Measurements from ENCODE around the gene LRP11.

DNA sequence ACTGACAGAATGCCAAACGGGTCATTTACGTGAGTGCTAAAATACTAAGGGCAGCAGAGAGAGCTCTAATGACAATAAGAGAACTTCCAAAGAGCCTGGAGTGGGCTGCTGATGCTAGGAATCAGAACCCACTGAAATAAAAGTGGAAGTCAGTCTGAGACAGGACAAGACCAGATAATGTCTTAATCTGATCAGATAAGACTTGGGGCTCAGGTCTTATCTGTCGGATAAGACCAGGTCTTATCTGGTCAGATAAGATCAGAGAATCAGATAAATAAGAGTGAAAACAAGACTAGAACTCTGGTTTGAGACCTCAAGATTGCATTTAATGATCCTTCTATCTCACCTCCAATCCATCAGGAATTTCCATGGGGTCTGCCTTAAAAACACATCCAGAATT is 18.6 kb downstream of the LRP11 start:
- TF ChIP-seq EZH2phosphoT487 (IDR thresholded peaks at IDR 0.05; ENCODE audit: insufficient read depth, low read depth) (no peak), EZH2 (IDR thresholded peaks at IDR 0.05; ENCODE audit: insufficient read depth, poor library complexity, severe bottlenecking) (no peak)

Data from GM23248 (cell line).